Ovary (tissue), 1 donor: ENCODE results near the gene SSH3.

Source experiments
- EP300 ChIP-seq: sonication (generic); formaldehyde crosslinking; IDR thresholded peaks from one replicate; pipeline ENCODE4 v1.6.1; 2017; ENCODE audit warnings: antibody characterized with exemption
- POLR2A ChIP-seq: fragments of 450-650 bp; IDR thresholded peaks from one replicate; pipeline ENCODE4 v1.6.1; 2017; ENCODE audit warnings: antibody characterized with exemption, mild to moderate bottlenecking, moderate library complexity

GRCh38 chr11:67317888-67318555, 14.7 kb downstream of the SSH3 start:
- no peak for TF ChIP-seq POLR2A
- no peak for TF ChIP-seq EP300
